Activated T-helper 2 cell treated with anti-CD3 and anti-CD28 coated beads, Interferon-gamma antibody, Interleukin-2, Interleukin-4, amounts not matched to agents 10 μg/mL and 5 μg/mL and 100 μg/mL, durations not matched to agents 14 hours and 24 hours and 36 hours (primary cell): ENCODE measurements around the gene SNRPA1. TPM values are rescaled to one million over a fixed set of nuclear protein-coding genes. Genes with fewer than 3 reads are reported as not detected.

Experiments used
- total RNA-seq: library from RNA; stranded (reverse); gene quantifications from 2 replicates; pipeline ENCODE4 v1.2.3, GENCODE V29; 2022

SNRPA1 gene
- total RNA-seq, 1 donor from 2014 or later, result 197 TPM

Other genes with a start within 250 kb of the SNRPA1 start
- 50.5 and 52.2 TPM in 2 replicates for gene CHSY1, start 43.2 kb downstream of the SNRPA1 start, total RNA-seq
- gene SELENOS, start 17.8 kb downstream of the SNRPA1 start, total RNA-seq, result 39.2 and 40.5 TPM in 2 replicates
- 0.83 and 1.9 TPM in 2 replicates for gene PCSK6, start 194.5 kb upstream of the SNRPA1 start, total RNA-seq